ENCODE results near the gene CDH23. TPM values are rescaled to one million over a fixed set of nuclear protein-coding genes. Genes with fewer than 3 reads are reported as not detected.

Gene CDH23
- total RNA-seq, 4 donors from 2014 or later = 14.4 to 29.6 (median 19.7) TPM

GRCh38 chr10:71545001-71545400, 148.3 kb downstream of the CDH23 start:
- TF ChIP-seq EP300 (IDR thresholded peaks at IDR 0.05) = no peak
- no peak for TF ChIP-seq POLR2A (IDR thresholded peaks at IDR 0.05; ENCODE audit: low read depth)
- no peak for TF ChIP-seq POLR2AphosphoS5 (IDR thresholded peaks at IDR 0.05)
- TF ChIP-seq CTCF (IDR thresholded peaks at IDR 0.05) = no peak
- Histone ChIP-seq H3K4me1 (peaks cover 11 to 13% (median 11%) of the 10 kb centered on the region in 4 donors), H3K9me3 (no peaks in the 10 kb centered on the region), H3K27me3 (no peaks in the 10 kb centered on the region), H3K27ac (replicated peaks in 1 of 4) (no peak overlapping the region), H3K4me3 (no peak overlapping the region), H3K36me3 (no peaks in the 10 kb centered on the region)
- no peak for DNase-seq (ENCODE audit: extremely low spot score)
- WGBS = 91% methylated on average over 10 of the region's 10 CpGs
- intact Hi-C loops (cut with DNase I) = no loop called here

- no peaks in the 10 kb centered on the region for H3K27me3 ChIP-seq
- no peak overlapping the region for H3K27ac ChIP-seq (replicated peaks in 1 of 4)
- H3K9me3 ChIP-seq = no peaks in the 10 kb centered on the region
- H3K4me1 ChIP-seq = peaks cover 11 to 13% (median 11%) of the 10 kb centered on the region in 4 donors
- TF ChIP-seq EP300 (IDR thresholded peaks at IDR 0.05) = no peak
- no peak for TF ChIP-seq CTCF (IDR thresholded peaks at IDR 0.05)
- TF ChIP-seq POLR2A (IDR thresholded peaks at IDR 0.05; ENCODE audit: low read depth) = no peak
- TF ChIP-seq POLR2AphosphoS5 (IDR thresholded peaks at IDR 0.05) = no peak
- no peak for DNase-seq (ENCODE audit: extremely low spot score)
- intact Hi-C loops (cut with DNase I) = no loop called here
- 97% methylated on average over 7 of the region's 7 CpGs for WGBS
- H3K36me3 ChIP-seq = no peaks in the 10 kb centered on the region
- H3K4me3 ChIP-seq = no peak overlapping the region
These were observed 149.5 kb downstream of the CDH23 start for GRCh38 chr10:71546220-71546619.

- Histone ChIP-seq H3K9me3 (no peaks in the 10 kb centered on the region), H3K36me3 (no peaks in the 10 kb centered on the region), H3K27ac (replicated peaks in 1 of 4) (peak overlapping the region in 1 of 4 donors; percentile 57), H3K27me3 (no peaks in the 10 kb centered on the region), H3K4me1 (peaks cover 11 to 13% (median 11%) of the 10 kb centered on the region in 4 donors), H3K4me3 (no peak overlapping the region)
- 92% methylated on average over 12 of the region's 12 CpGs for WGBS
- intact Hi-C loops (cut with DNase I) = no loop called here
- DNase-seq (ENCODE audit: extremely low spot score) = no peak
- TF ChIP-seq POLR2A (IDR thresholded peaks at IDR 0.05; ENCODE audit: low read depth) = no peak
- TF ChIP-seq POLR2AphosphoS5 (IDR thresholded peaks at IDR 0.05) = no peak
- TF ChIP-seq EP300 (IDR thresholded peaks at IDR 0.05) = no peak
- TF ChIP-seq CTCF (IDR thresholded peaks at IDR 0.05) = no peak
These were observed 150.6 kb downstream of the CDH23 start for GRCh38 chr10:71547312-71547711.

GRCh38 chr10:71547876-71548846, 151.4 kb downstream of the CDH23 start:
- no peak for DNase-seq (ENCODE audit: extremely low spot score)
- WGBS = 44% methylated on average over 20 of the region's 20 CpGs
- H3K27ac ChIP-seq (replicated peaks in 1 of 4) = peak overlapping the region in 2 of 4 donors; percentile 40 to 57
- H3K4me3 ChIP-seq = no peak overlapping the region
- intact Hi-C loops (cut with DNase I) = no loop called here
- H3K36me3 ChIP-seq = no peaks in the 10 kb centered on the region
- TF ChIP-seq POLR2AphosphoS5 (IDR thresholded peaks at IDR 0.05) (peak in 1 of 2 donors; percentile 55), EP300 (IDR thresholded peaks at IDR 0.05) (no peak), CTCF (IDR thresholded peaks at IDR 0.05) (peak in 1 of 3 experiments; percentile 17), POLR2A (IDR thresholded peaks at IDR 0.05; ENCODE audit: low read depth) (no peak)
- peaks cover 11 to 13% (median 11%) of the 10 kb centered on the region in 4 donors for H3K4me1 ChIP-seq
- H3K27me3 ChIP-seq = no peaks in the 10 kb centered on the region
- no peaks in the 10 kb centered on the region for H3K9me3 ChIP-seq
